ENCODE data around the gene FOCAD. TPM values are rescaled to one million over a fixed set of nuclear protein-coding genes. Genes with fewer than 3 reads are reported as not detected.

FOCAD gene
- total RNA-seq, 2 donors from 2014 or later = 51.6 to 56.8 TPM

DNA sequence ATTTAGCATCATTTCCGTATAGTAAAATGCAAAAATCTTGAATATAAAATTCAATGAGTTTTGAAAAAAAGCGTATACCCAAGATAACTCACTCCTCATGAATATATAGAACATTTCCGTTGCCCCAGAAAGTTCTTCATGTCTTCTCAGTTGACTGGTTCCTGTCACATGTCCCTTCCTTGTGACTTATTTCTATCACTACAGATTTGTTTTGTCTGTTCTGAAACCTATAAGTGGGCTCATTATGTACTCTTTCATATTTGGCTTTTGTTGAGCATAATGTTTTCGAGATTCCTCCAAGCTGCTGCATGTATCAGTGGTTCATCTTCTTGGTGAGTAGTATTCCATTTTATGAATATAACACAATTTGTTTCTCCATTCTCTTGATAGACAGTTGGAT lies 358.4 kb downstream of the FOCAD start:
- WGBS, 2 experiments (ENCODE audit: insufficient coverage in 1 of 2, insufficient read length in 1 of 2) = 93 to 100% methylated on average over 2 to 4 of the region's 4 CpGs
- TF ChIP-seq, protein P1, sequence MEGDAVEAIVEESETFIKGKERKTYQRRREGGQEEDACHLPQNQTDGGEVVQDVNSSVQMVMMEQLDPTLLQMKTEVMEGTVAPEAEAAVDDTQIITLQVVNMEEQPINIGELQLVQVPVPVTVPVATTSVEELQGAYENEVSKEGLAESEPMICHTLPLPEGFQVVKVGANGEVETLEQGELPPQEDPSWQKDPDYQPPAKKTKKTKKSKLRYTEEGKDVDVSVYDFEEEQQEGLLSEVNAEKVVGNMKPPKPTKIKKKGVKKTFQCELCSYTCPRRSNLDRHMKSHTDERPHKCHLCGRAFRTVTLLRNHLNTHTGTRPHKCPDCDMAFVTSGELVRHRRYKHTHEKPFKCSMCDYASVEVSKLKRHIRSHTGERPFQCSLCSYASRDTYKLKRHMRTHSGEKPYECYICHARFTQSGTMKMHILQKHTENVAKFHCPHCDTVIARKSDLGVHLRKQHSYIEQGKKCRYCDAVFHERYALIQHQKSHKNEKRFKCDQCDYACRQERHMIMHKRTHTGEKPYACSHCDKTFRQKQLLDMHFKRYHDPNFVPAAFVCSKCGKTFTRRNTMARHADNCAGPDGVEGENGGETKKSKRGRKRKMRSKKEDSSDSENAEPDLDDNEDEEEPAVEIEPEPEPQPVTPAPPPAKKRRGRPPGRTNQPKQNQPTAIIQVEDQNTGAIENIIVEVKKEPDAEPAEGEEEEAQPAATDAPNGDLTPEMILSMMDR (conservative IDR thresholded peaks at IDR 0.05) = no peak
- Histone ChIP-seq H3K36me3 (ENCODE audit: control insufficient read depth, insufficient read depth, low read length) (no peaks in the 10 kb centered on the region), H3K27ac (ENCODE audit: low read depth, low read length) (no peak overlapping the region), H3K4me1 (ENCODE audit: control insufficient read depth, insufficient read depth, low read length) (no peaks in the 10 kb centered on the region), H3K9ac (ENCODE audit: extremely low read depth, low read length, poor library complexity, severe bottlenecking) (no peak overlapping the region), H3K27me3 (ENCODE audit: control insufficient read depth, insufficient read depth, low read length, poor library complexity, severe bottlenecking) (no peaks in the 10 kb centered on the region), H3K4me3 (ENCODE audit: low read length) (no peak overlapping the region), H3K9me3 (ENCODE audit: control insufficient read depth, low read length) (no peaks in the 10 kb centered on the region)
- peaks cover 6% of the 10 kb centered on the region for H3K4me1 Mint-ChIP-seq
- no peak overlapping the region for H3K4me3 Mint-ChIP-seq
- no peaks in the 10 kb centered on the region for H3K36me3 Mint-ChIP-seq (ENCODE audit: low read depth)
- H3K27ac Mint-ChIP-seq = no peak overlapping the region
- H3K27me3 Mint-ChIP-seq (ENCODE audit: insufficient read depth) = no peaks in the 10 kb centered on the region
- H3K9me3 Mint-ChIP-seq = no peaks in the 10 kb centered on the region
- DNase-seq = no peak

DNA sequence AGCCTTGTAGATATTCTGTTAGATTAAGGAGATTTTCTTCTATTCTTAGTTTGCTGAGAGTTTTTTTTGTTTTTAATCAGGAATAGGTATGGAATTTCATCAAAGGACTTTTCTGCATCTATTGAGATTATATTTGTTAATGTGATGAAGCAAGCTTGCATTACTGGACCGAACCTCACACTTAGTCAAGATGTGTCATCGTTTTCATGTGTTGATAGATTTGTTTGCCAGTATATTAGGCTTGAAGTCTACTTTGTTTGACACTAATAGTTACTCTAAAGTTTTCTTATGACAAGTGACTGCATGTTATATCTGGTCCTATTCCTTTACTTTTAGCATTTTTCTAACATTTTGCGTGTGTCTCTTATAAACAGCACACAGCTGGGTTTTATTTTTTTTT lies 359.8 kb downstream of the FOCAD start:
- Histone ChIP-seq H3K27ac (ENCODE audit: low read depth, low read length) (no peak overlapping the region), H3K36me3 (ENCODE audit: control insufficient read depth, insufficient read depth, low read length) (no peaks in the 10 kb centered on the region), H3K4me1 (ENCODE audit: control insufficient read depth, insufficient read depth, low read length) (no peaks in the 10 kb centered on the region), H3K9me3 (ENCODE audit: control insufficient read depth, low read length) (no peaks in the 10 kb centered on the region), H3K9ac (ENCODE audit: extremely low read depth, low read length, poor library complexity, severe bottlenecking) (no peak overlapping the region), H3K27me3 (ENCODE audit: control insufficient read depth, insufficient read depth, low read length, poor library complexity, severe bottlenecking) (no peaks in the 10 kb centered on the region), H3K4me3 (ENCODE audit: low read length) (no peak overlapping the region)
- H3K4me3 Mint-ChIP-seq = no peak overlapping the region
- H3K27ac Mint-ChIP-seq = no peak overlapping the region
- H3K36me3 Mint-ChIP-seq (ENCODE audit: low read depth) = no peaks in the 10 kb centered on the region
- peaks cover 7% of the 10 kb centered on the region for H3K4me1 Mint-ChIP-seq
- no peaks in the 10 kb centered on the region for H3K9me3 Mint-ChIP-seq
- no peak for DNase-seq
- H3K27me3 Mint-ChIP-seq (ENCODE audit: insufficient read depth) = no peaks in the 10 kb centered on the region
- WGBS, 2 experiments (ENCODE audit: insufficient coverage in 1 of 2, insufficient read length in 1 of 2) = 92 to 100% methylated on average over 3 of the region's 3 CpGs
- TF ChIP-seq, protein P1 (conservative IDR thresholded peaks at IDR 0.05) = no peak

Small RNAs within 50 kb of the gene (microRNA-seq; reads per million reads assigned to microRNA genes)
- gene MIR491 (ENCODE audit: borderline microRNAs expressed) = 3.6 reads per million, percentile 23 among the genes with 10 or more reads in this experiment

Other genes starting within 250 kb of the FOCAD start
- gene MLLT3, start 61.8 kb upstream of the FOCAD start, total RNA-seq = 10 to 100 TPM in 1 of 2 donors, 1 to 10 TPM in 1; 5.5 to 12.2 TPM